ENCODE measurements around the gene MRPL43.

The MRPL43 gene

DNA sequence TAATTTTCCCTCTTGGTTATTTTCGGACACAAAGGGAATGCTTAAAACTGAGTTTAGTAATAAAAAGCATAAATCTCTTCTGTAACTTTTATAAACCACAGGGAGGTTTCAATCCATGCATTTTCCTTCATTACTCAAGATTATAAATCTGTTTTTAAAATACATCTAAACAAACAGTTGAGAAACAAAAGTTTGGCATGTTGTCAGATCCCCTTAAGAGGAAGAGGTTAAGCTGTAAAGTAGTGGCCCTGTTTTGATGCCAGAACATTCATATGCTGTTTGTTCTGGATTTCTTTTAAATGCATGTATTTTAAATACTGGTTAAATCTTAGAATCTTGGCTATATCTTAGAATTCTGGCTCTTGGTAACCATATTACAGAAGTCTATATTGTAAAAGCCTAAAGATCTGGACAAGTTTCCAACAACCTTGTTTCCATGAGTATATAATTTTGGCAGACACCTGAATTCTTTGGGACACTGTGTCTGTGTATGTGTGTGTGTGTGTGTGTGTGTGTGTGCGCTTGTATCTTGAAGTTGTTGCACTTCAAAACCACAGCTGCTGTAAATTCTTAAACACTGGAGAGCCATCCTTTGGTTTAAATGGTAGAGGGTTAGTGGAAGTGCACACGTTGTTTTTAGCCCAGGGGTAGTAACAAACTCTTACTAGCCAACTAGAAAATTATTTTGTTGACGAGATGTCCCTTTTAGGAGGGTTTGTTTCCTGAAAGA is 24.8 kb downstream of the MRPL43 start:
- no peak for DNase-seq

DNA sequence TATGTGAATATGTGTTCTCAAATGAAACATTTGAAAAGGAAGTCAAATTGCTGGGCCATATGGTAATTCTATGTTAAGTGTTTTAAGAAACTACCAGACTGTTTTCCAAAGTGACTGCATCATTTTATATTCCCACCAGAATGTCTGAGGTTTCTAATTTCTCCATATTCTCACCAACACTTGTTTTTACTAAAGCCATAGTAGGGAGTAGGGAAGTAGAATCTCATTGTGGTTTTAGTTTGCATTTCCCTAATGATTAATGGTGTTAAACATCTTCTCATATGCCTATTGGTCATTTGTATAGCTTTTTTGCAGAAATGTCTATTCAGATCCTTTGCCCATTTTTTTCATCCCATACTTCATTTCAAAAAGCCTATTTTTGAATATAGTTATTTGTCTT is 27.0 kb downstream of the MRPL43 start:
- no peak for DNase-seq

GRCh38 chr10:100948916-100949315 is 38.4 kb downstream of the MRPL43 start:
- no peak for DNase-seq

GRCh38 chr10:100945754-100946153 is 41.5 kb downstream of the MRPL43 start:
- DNase-seq: no peak

DNA sequence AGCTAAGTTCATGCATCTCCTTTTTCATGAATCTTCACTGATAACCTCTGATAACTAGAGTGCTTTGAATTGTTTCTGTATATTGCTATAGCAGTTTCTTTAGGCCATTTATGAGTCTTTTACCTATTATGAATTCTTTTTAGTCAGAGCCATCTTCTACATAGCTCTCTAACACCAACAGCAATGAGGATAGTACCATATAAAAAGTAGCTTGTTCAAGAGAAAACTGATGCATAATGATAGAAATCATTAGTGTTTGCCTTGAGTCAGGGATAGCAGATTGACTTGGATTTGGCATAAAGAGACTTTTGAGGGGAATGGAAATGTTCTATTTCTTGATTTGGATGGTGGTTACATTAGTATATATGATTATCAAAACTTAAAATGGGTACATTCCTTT is 43.8 kb downstream of the MRPL43 start:
- no peak for DNase-seq

DNA sequence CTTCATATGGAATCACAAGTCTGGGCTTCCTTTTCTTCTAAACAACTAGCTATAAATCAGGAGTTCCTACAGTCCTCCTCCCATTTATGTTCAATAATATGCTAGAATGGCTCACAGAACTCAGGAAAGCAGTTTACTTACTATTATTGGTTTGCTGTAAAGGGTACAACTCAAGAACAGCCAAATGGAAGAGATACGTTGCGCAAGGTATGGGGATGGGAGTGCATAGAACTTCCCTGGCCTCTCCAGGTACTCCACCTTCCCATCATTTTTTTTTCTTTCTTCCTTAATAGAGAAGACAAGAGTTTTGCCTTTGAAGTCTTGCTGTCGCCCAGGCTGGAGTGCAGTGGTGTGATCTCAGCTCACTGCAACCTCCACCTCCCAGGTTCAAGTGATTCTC is 45.1 kb downstream of the MRPL43 start:
- no peak for DNase-seq

GRCh38 chr10:100939763-100940344 is 47.4 kb downstream of the MRPL43 start:
- no peak for DNase-seq
